Rectal smooth muscle tissue (tissue), 1 donor: ENCODE measurements around the gene EXTL2.
"Not testable (repeated sequence)": the region's sequence is repeated elsewhere in the genome, so short reads cannot be mapped to it uniquely, and the experiment has no call there.

Source experiments
- H3K27ac ChIP-seq: one replicate; pipeline ENCODE4 v1.7.0; 2013; ENCODE audit warnings: low read depth, low read length, inconsistent platforms
- H3K27me3 ChIP-seq: one replicate; pipeline ENCODE4 v1.7.0; 2013; ENCODE audit warnings: low read length; ENCODE audit not compliant: control insufficient read depth, insufficient read depth
- H3K36me3 ChIP-seq: one replicate; pipeline ENCODE4 v1.7.0; 2013; ENCODE audit warnings: low read length; ENCODE audit not compliant: control insufficient read depth, insufficient read depth
- H3K4me1 ChIP-seq: one replicate; pipeline ENCODE4 v1.7.0; 2013; ENCODE audit warnings: low read length; ENCODE audit not compliant: control insufficient read depth, insufficient read depth
- H3K4me3 ChIP-seq: one replicate; pipeline ENCODE4 v1.7.0; 2013; ENCODE audit warnings: low read length
- H3K9ac ChIP-seq: one replicate; pipeline ENCODE4 v1.7.0; 2013; ENCODE audit warnings: low read length

The EXTL2 gene

GRCh38 chr1:100894603-100895539, at the start of gene EXTL2:
Gene EXTL2, minus strand, starts transcription at chr1:100894842. Its CDS starts 6,085 bp downstream, at chr1:100888757.
- no peaks in the 10 kb centered on the region for H3K27me3 ChIP-seq
- peak within 1 kb of the TSS; percentile 74 for H3K9ac ChIP-seq
- peaks cover 14% of the 10 kb centered on the region for H3K4me1 ChIP-seq
- peak within 1 kb of the TSS; percentile 94 for H3K4me3 ChIP-seq
- H3K36me3 ChIP-seq, result peaks cover 2% of the 10 kb centered on the region
- H3K27ac ChIP-seq, result peak within 1 kb of the TSS; percentile 89

GRCh38 chr1:100943533-100943932, 48.9 kb upstream of the EXTL2 start:
- no peak overlapping the region for H3K9ac ChIP-seq
- H3K36me3 ChIP-seq, result no peaks in the 10 kb centered on the region
- H3K27ac ChIP-seq, result no peak overlapping the region
- no peaks in the 10 kb centered on the region for H3K4me1 ChIP-seq
- no peaks in the 10 kb centered on the region for H3K27me3 ChIP-seq
- H3K4me3 ChIP-seq, result no peak overlapping the region

GRCh38 chr1:100942304-100943046, 47.8 kb upstream of the EXTL2 start:
- H3K27me3 ChIP-seq, result no peaks in the 10 kb centered on the region
- no peak overlapping the region for H3K9ac ChIP-seq
- H3K4me3 ChIP-seq, result no peak overlapping the region
- H3K36me3 ChIP-seq, result no peaks in the 10 kb centered on the region
- no peak overlapping the region for H3K27ac ChIP-seq
- H3K4me1 ChIP-seq, result no peaks in the 10 kb centered on the region

- no peak overlapping the region for H3K9ac ChIP-seq
- H3K4me3 ChIP-seq, result no peak overlapping the region
- H3K36me3 ChIP-seq, result no peaks in the 10 kb centered on the region
- no peaks in the 10 kb centered on the region for H3K27me3 ChIP-seq
- H3K4me1 ChIP-seq, result no peaks in the 10 kb centered on the region
- H3K27ac ChIP-seq, result no peak overlapping the region
Measured at GRCh38 chr1:100941580-100942216, 47.1 kb upstream of the EXTL2 start.

GRCh38 chr1:100941098-100941527, 46.5 kb upstream of the EXTL2 start:
- H3K36me3 ChIP-seq, result no peaks in the 10 kb centered on the region
- no peaks in the 10 kb centered on the region for H3K27me3 ChIP-seq
- H3K27ac ChIP-seq, result no peak overlapping the region
- H3K9ac ChIP-seq, result no peak overlapping the region
- no peaks in the 10 kb centered on the region for H3K4me1 ChIP-seq
- no peak overlapping the region for H3K4me3 ChIP-seq

GRCh38 chr1:100936194-100936967, 41.7 kb upstream of the EXTL2 start:
- H3K27ac ChIP-seq, result no peak overlapping the region
- H3K9ac ChIP-seq, result no peak overlapping the region
- no peaks in the 10 kb centered on the region for H3K27me3 ChIP-seq
- H3K36me3 ChIP-seq, result no peaks in the 10 kb centered on the region
- no peaks in the 10 kb centered on the region for H3K4me1 ChIP-seq
- no peak overlapping the region for H3K4me3 ChIP-seq

GRCh38 chr1:100933555-100933954, 38.9 kb upstream of the EXTL2 start:
- H3K4me3 ChIP-seq, H3K36me3 ChIP-seq, H3K27ac ChIP-seq: not testable (repeated sequence)

GRCh38 chr1:100931716-100932115, 37.1 kb upstream of the EXTL2 start:
- H3K9ac ChIP-seq, result no peak overlapping the region
- H3K27me3 ChIP-seq, result no peaks in the 10 kb centered on the region
- no peak overlapping the region for H3K4me3 ChIP-seq
- no peak overlapping the region for H3K27ac ChIP-seq
- no peaks in the 10 kb centered on the region for H3K36me3 ChIP-seq
- H3K4me1 ChIP-seq, result no peaks in the 10 kb centered on the region

More at GRCh38 chr1:100933555-100933954, 38.9 kb upstream of the EXTL2 start:
- not testable (repeated sequence) for H3K9ac ChIP-seq, H3K4me1 ChIP-seq, H3K27me3 ChIP-seq

- no peaks in the 10 kb centered on the region for H3K27me3 ChIP-seq
- no peaks in the 10 kb centered on the region for H3K4me1 ChIP-seq
- no peak overlapping the region for H3K27ac ChIP-seq
- H3K36me3 ChIP-seq, result peaks cover 3% of the 10 kb centered on the region
- H3K9ac ChIP-seq, result no peak overlapping the region
- no peak overlapping the region for H3K4me3 ChIP-seq
Measured at GRCh38 chr1:100930494-100930893, 35.9 kb upstream of the EXTL2 start.

GRCh38 chr1:100928128-100928527, 33.5 kb upstream of the EXTL2 start:
- Histone ChIP-seq H3K27ac (no peak overlapping the region), H3K4me1 (no peaks in the 10 kb centered on the region), H3K4me3 (no peak overlapping the region)

GRCh38 chr1:100927276-100927675, 32.6 kb upstream of the EXTL2 start:
- Histone ChIP-seq H3K9ac (no peak overlapping the region), H3K27ac (no peak overlapping the region), H3K4me1 (no peaks in the 10 kb centered on the region)

More at GRCh38 chr1:100928128-100928527, 33.5 kb upstream of the EXTL2 start:
- no peak overlapping the region for H3K9ac ChIP-seq
- peaks cover 3% of the 10 kb centered on the region for H3K36me3 ChIP-seq
- no peaks in the 10 kb centered on the region for H3K27me3 ChIP-seq

More at GRCh38 chr1:100927276-100927675, 32.6 kb upstream of the EXTL2 start:
- peaks cover 3% of the 10 kb centered on the region for H3K36me3 ChIP-seq
- no peak overlapping the region for H3K4me3 ChIP-seq
- no peaks in the 10 kb centered on the region for H3K27me3 ChIP-seq
